Esophagus muscularis mucosa (tissue), 4 donors: ENCODE data around the gene MRPS7.

Source experiments
- CTCF ChIP-seq, 3 experiments: fragments of 200-600 bp in 2 of 3; fragments of 450-650 bp in 1 of 3; sonication (generic) in 2 of 3; IDR thresholded peaks; one replicate each; pipeline ENCODE4 v1.5.1; 2017 to 2019; ENCODE audit warnings: antibody characterized with exemption in 3 of 3, mild to moderate bottlenecking in 2 of 3, moderate library complexity in 1 of 3
- EP300 ChIP-seq: sonication (generic); formaldehyde crosslinking; IDR thresholded peaks from one replicate; pipeline ENCODE4 v1.6.1; 2017; ENCODE audit warnings: antibody characterized with exemption
- POLR2A ChIP-seq: fragments of 450-650 bp; IDR thresholded peaks from one replicate; pipeline ENCODE4 v1.6.1; 2017; ENCODE audit warnings: antibody characterized with exemption, moderate library complexity, mild to moderate bottlenecking, low read depth

GRCh38 chr17:75241502-75241901 is 20.2 kb upstream of the MRPS7 start:
- TF ChIP-seq POLR2A = no peak
- TF ChIP-seq EP300 = no peak
- TF ChIP-seq CTCF (IDR thresholded peaks at IDR 0.05) = no peak
